ENCODE results near the gene SLC9A4.

SLC9A4 gene

DNA sequence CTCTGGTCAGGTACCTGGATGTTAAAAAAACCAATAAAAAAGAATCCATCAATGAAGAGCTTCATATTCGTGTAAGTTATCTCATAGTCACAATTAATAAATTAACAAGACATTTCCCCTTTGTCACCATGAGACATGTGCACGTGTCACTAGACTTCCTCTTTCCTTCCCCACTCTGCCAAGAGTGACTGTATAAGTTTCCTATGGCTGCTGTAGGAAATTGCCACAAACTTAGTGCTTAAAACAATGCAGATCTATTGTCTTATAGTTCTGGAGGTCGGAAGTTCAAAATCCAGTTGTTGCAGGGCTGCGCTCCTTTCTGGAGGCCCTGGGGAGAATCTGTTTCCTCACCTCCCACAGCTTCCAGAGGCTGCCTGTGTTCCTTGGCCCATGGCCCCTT lies 35.8 kb downstream of the SLC9A4 start:
- no peaks in the 10 kb centered on the region for H3K4me1 ChIP-seq (ENCODE audit: control extremely low read depth in 1 of 4, control insufficient read depth in 4 of 4, insufficient read depth in 4 of 4, low read length in 3 of 4)
- peaks cover 0 to 2% (median 0%) of the 10 kb centered on the region in 5 experiments for H3K9me3 ChIP-seq (ENCODE audit: control extremely low read depth in 1 of 5, control insufficient read depth in 4 of 5, insufficient read depth in 2 of 5, low read depth in 1 of 5, low read length in 4 of 5)
- H3K4me3 ChIP-seq (ENCODE audit: control insufficient read depth in 1 of 7, extremely low read depth in 1 of 7, insufficient read depth in 4 of 7, low read depth in 2 of 7, low read length in 6 of 7) = no peak overlapping the region
- no peak overlapping the region for H3K27ac ChIP-seq (ENCODE audit: insufficient read depth in 1 of 2, low read depth in 1 of 2, low read length in 2 of 2, poor library complexity in 1 of 2, severe bottlenecking in 2 of 2)
- WGBS (ENCODE audit: insufficient coverage) = 33% methylated on average over 3 of the region's 4 CpGs
- H3K36me3 ChIP-seq (ENCODE audit: control insufficient read depth in 4 of 4, insufficient read depth in 4 of 4, low read length in 3 of 4) = no peaks in the 10 kb centered on the region
- CTCF ChIA-PET = interaction anchor here (1.3 to 1.7 kb wide), 2 partner anchors 9 to 268 kb away, joined by 3 read pairs; no protein-coding TSS in a partner anchor
- peak; percentile 67 to 88 (median 85) for DNase-seq
- H3K27me3 ChIP-seq (replicated peaks in 2 of 5; ENCODE audit: control insufficient read depth in 4 of 5, insufficient read depth in 5 of 5, low read length in 4 of 5) = no peaks in the 10 kb centered on the region
- POLR2A ChIA-PET = no interaction called here

DNA sequence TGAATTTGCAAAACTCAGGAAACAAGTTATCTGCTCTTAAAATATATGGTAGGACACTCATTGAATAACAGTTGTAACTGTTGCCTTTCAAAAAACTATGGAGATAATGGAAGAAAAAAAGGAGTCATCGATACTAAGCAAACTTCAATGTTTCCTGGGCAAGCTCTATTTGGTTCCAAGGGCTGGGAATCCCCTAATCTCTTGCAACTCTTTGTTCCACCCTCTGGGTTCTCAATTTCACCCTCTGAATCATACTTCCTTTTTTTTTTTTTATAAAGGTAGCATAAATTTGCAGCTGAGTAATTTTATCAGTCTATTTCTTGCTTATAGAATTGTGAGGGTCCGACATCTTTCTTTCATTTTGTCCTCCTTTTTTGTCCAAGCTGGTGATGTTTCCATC lies 36.7 kb downstream of the SLC9A4 start:
- Histone ChIP-seq H3K27ac (ENCODE audit: insufficient read depth in 1 of 2, low read depth in 1 of 2, low read length in 2 of 2, poor library complexity in 1 of 2, severe bottlenecking in 2 of 2) (no peak overlapping the region), H3K4me1 (ENCODE audit: control extremely low read depth in 1 of 4, control insufficient read depth in 4 of 4, insufficient read depth in 4 of 4, low read length in 3 of 4) (no peaks in the 10 kb centered on the region), H3K27me3 (replicated peaks in 2 of 5; ENCODE audit: control insufficient read depth in 4 of 5, insufficient read depth in 5 of 5, low read length in 4 of 5) (no peaks in the 10 kb centered on the region), H3K36me3 (ENCODE audit: control insufficient read depth in 4 of 4, insufficient read depth in 4 of 4, low read length in 3 of 4) (no peaks in the 10 kb centered on the region), H3K4me3 (ENCODE audit: control insufficient read depth in 1 of 7, extremely low read depth in 1 of 7, insufficient read depth in 4 of 7, low read depth in 2 of 7, low read length in 6 of 7) (no peak overlapping the region), H3K9me3 (ENCODE audit: control extremely low read depth in 1 of 5, control insufficient read depth in 4 of 5, insufficient read depth in 2 of 5, low read depth in 1 of 5, low read length in 4 of 5) (peaks cover 0 to 2% (median 0%) of the 10 kb centered on the region in 5 experiments)
- POLR2A ChIA-PET = no interaction called here
- peak; percentile 53 to 83 (median 78) for DNase-seq
- CTCF ChIA-PET = interaction anchor here (0.9 to 1.5 kb wide), 3 partner anchors 10 to 107 kb away, joined by 3 to 5 read pairs (median 3); no protein-coding TSS in a partner anchor
- 100% methylated on average over 1 of the region's 2 CpGs for WGBS (ENCODE audit: insufficient coverage)

GRCh38 chr2:102510791-102511575 lies 38.0 kb downstream of the SLC9A4 start:
- WGBS (ENCODE audit: insufficient coverage) = 86% methylated on average over 1 of the region's 2 CpGs
- no peaks in the 10 kb centered on the region for H3K36me3 ChIP-seq (ENCODE audit: control insufficient read depth in 4 of 4, insufficient read depth in 4 of 4, low read length in 3 of 4)
- no peak overlapping the region for H3K27ac ChIP-seq (ENCODE audit: insufficient read depth in 1 of 2, low read depth in 1 of 2, low read length in 2 of 2, poor library complexity in 1 of 2, severe bottlenecking in 2 of 2)
- CTCF ChIA-PET = interaction anchor here (1.5 kb wide), 1 partner anchor 106 kb away, joined by 5 read pairs; no protein-coding TSS in a partner anchor
- H3K27me3 ChIP-seq (replicated peaks in 2 of 5; ENCODE audit: control insufficient read depth in 4 of 5, insufficient read depth in 5 of 5, low read length in 4 of 5) = no peaks in the 10 kb centered on the region
- no peaks in the 10 kb centered on the region for H3K4me1 ChIP-seq (ENCODE audit: control extremely low read depth in 1 of 4, control insufficient read depth in 4 of 4, insufficient read depth in 4 of 4, low read length in 3 of 4)
- H3K9me3 ChIP-seq (ENCODE audit: control extremely low read depth in 1 of 5, control insufficient read depth in 4 of 5, insufficient read depth in 2 of 5, low read depth in 1 of 5, low read length in 4 of 5) = peaks cover 0 to 2% (median 0%) of the 10 kb centered on the region in 5 experiments
- H3K4me3 ChIP-seq (ENCODE audit: control insufficient read depth in 1 of 7, extremely low read depth in 1 of 7, insufficient read depth in 4 of 7, low read depth in 2 of 7, low read length in 6 of 7) = no peak overlapping the region
- no peak for DNase-seq
- POLR2A ChIA-PET = no interaction called here

DNA sequence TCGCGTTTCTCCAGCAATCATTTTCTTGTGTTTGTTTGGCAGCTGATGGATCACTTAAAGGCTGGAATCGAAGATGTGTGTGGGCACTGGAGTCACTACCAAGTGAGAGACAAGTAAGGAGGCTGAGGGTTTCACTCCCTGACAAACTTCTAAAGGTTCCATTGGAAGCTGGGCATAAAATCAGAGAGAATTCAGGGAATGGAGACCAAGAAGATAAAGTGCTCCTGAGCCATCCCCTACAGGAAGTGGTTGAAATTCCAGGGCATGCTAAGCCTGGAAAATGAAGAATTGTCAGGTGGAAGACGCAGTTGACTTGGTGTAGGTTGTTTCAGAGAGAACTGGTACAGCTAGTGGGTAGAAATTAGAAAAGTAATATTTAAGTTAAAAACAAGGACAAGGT lies 39.1 kb downstream of the SLC9A4 start:
- POLR2A ChIA-PET = no interaction called here
- no peak for DNase-seq
- CTCF ChIA-PET = interaction anchor here (1.5 kb wide), 2 partner anchors 23 to 39 kb away, joined by 4 to 5 read pairs; partner anchors contain the start of gene SLC9A4
- Histone ChIP-seq H3K4me3 (ENCODE audit: control insufficient read depth in 1 of 7, extremely low read depth in 1 of 7, insufficient read depth in 4 of 7, low read depth in 2 of 7, low read length in 6 of 7) (no peak overlapping the region), H3K9me3 (ENCODE audit: control extremely low read depth in 1 of 5, control insufficient read depth in 4 of 5, insufficient read depth in 2 of 5, low read depth in 1 of 5, low read length in 4 of 5) (peaks cover 0 to 2% (median 0%) of the 10 kb centered on the region in 5 experiments), H3K4me1 (ENCODE audit: control extremely low read depth in 1 of 4, control insufficient read depth in 4 of 4, insufficient read depth in 4 of 4, low read length in 3 of 4) (no peaks in the 10 kb centered on the region), H3K27me3 (replicated peaks in 2 of 5; ENCODE audit: control insufficient read depth in 4 of 5, insufficient read depth in 5 of 5, low read length in 4 of 5) (no peaks in the 10 kb centered on the region), H3K36me3 (ENCODE audit: control insufficient read depth in 4 of 4, insufficient read depth in 4 of 4, low read length in 3 of 4) (no peaks in the 10 kb centered on the region), H3K27ac (ENCODE audit: insufficient read depth in 1 of 2, low read depth in 1 of 2, low read length in 2 of 2, poor library complexity in 1 of 2, severe bottlenecking in 2 of 2) (no peak overlapping the region)
- 100% methylated on average over 4 of the region's 4 CpGs for WGBS (ENCODE audit: insufficient coverage)

DNA sequence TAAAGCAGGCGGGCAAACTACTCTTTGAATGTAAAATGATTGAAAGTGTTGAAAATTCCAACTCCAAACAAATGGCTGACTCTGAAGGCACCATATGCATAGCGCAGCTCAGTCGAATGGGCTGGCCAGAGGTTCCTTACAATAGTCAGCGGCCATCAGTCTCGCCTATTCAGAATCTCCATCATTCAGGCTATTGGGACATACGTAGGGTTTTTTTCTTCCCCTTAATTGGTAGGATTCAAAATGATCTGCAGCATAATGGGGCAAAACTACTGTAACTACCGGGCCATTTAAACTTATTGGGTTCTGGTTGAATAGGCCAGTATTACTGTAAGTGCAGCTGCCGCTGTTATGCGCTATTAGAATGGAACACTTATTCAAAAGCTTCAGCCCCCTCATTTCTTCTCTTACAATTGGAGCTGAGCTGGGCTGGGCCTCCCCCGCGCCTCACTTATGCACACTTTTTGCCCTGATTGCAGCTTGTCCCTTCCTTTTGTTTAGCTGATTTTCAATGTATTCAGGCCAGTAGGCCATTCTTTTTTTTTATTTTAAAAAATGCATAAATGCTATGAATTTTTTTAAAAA lies 40.4 kb downstream of the SLC9A4 start:
- POLR2A ChIA-PET = no interaction called here
- Histone ChIP-seq H3K27ac (ENCODE audit: insufficient read depth in 1 of 2, low read depth in 1 of 2, low read length in 2 of 2, poor library complexity in 1 of 2, severe bottlenecking in 2 of 2) (no peak overlapping the region), H3K9me3 (ENCODE audit: control extremely low read depth in 1 of 5, control insufficient read depth in 4 of 5, insufficient read depth in 2 of 5, low read depth in 1 of 5, low read length in 4 of 5) (peaks cover 0 to 2% (median 0%) of the 10 kb centered on the region in 5 experiments), H3K4me1 (ENCODE audit: control extremely low read depth in 1 of 4, control insufficient read depth in 4 of 4, insufficient read depth in 4 of 4, low read length in 3 of 4) (no peaks in the 10 kb centered on the region), H3K4me3 (ENCODE audit: control insufficient read depth in 1 of 7, extremely low read depth in 1 of 7, insufficient read depth in 4 of 7, low read depth in 2 of 7, low read length in 6 of 7) (no peak overlapping the region), H3K36me3 (ENCODE audit: control insufficient read depth in 4 of 4, insufficient read depth in 4 of 4, low read length in 3 of 4) (no peaks in the 10 kb centered on the region), H3K27me3 (replicated peaks in 2 of 5; ENCODE audit: control insufficient read depth in 4 of 5, insufficient read depth in 5 of 5, low read length in 4 of 5) (no peaks in the 10 kb centered on the region)
- CTCF ChIA-PET = interaction anchor here (1.0 to 1.5 kb wide), 3 partner anchors 24 to 41 kb away, joined by 3 to 5 read pairs (median 4); partner anchors contain the start of gene SLC9A4
- 93% methylated on average over 6 of the region's 11 CpGs for WGBS (ENCODE audit: insufficient coverage)
- no peak for DNase-seq

- Histone ChIP-seq H3K27ac (ENCODE audit: insufficient read depth in 1 of 2, low read depth in 1 of 2, low read length in 2 of 2, poor library complexity in 1 of 2, severe bottlenecking in 2 of 2) (no peak overlapping the region), H3K9me3 (ENCODE audit: control extremely low read depth in 1 of 5, control insufficient read depth in 4 of 5, insufficient read depth in 2 of 5, low read depth in 1 of 5, low read length in 4 of 5) (peaks cover 0 to 2% (median 0%) of the 10 kb centered on the region in 5 experiments), H3K4me1 (ENCODE audit: control extremely low read depth in 1 of 4, control insufficient read depth in 4 of 4, insufficient read depth in 4 of 4, low read length in 3 of 4) (no peaks in the 10 kb centered on the region), H3K4me3 (ENCODE audit: control insufficient read depth in 1 of 7, extremely low read depth in 1 of 7, insufficient read depth in 4 of 7, low read depth in 2 of 7, low read length in 6 of 7) (no peak overlapping the region), H3K27me3 (replicated peaks in 2 of 5; ENCODE audit: control insufficient read depth in 4 of 5, insufficient read depth in 5 of 5, low read length in 4 of 5) (no peaks in the 10 kb centered on the region), H3K36me3 (ENCODE audit: control insufficient read depth in 4 of 4, insufficient read depth in 4 of 4, low read length in 3 of 4) (no peaks in the 10 kb centered on the region)
- WGBS (ENCODE audit: insufficient coverage) = 100% methylated on average over 1 of the region's 7 CpGs
- ChIA-PET CTCF (no interaction called here), POLR2A (no interaction called here)
- DNase-seq = no peak
These were observed 41.2 kb downstream of the SLC9A4 start for GRCh38 chr2:102514061-102514785.
